ENCODE measurements around the gene LAIR2.
"Not testable (repeated sequence)": the region's sequence is repeated elsewhere in the genome, so short reads cannot be mapped to it uniquely, and the experiment has no call there.

Gene LAIR2

DNA sequence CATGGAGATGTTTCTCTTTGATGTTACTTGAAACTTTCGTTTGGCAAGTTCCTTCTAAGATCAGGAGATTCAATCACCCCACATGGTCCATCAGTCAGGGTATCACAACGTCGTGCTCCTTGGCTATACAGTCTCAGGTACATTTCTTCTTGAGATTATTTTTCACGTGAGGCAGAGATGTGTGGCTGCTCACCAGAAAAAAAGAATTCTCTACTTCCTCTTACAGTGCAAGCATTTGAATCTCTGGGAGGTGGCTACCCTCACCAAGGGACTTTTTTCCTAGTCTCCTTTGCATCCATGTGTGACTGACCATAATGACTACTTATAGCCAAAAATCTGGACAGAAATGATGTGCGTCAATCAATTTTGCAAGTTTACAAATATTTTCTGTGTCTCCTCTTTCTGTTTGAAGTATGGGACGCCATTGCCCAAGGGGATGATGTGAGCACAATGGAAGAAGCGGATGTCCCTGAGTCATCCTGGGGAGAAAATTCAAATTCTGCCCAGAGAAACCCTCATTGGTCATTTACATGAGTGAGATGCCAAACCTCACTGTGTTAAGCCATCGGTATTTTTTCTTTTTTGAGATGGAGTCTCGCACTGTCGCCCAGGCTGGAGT lies 8.6 kb upstream of the LAIR2 start:
- no peak for DNase-seq (ENCODE audit: low spot score)

DNA sequence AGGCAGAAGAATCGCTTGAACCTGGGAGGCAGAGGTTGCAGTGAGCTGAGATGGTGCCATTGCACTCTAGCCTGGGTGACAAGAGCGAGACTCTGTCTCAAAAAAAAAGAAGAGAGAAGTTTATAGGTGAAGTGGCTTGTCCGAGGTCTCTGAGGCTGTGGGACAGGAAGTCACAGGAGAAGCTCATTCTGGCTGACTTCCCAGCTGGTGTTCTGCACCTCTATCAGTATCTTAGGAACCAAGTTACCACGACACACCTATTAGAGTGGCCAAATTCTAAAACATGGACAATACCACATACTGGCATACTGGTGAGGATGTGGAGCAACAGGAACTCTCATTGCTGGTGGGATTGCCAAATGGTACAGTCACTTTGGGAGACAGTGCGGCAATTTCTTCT lies 7.3 kb upstream of the LAIR2 start:
- not testable (repeated sequence) for DNase-seq (ENCODE audit: low spot score)

DNA sequence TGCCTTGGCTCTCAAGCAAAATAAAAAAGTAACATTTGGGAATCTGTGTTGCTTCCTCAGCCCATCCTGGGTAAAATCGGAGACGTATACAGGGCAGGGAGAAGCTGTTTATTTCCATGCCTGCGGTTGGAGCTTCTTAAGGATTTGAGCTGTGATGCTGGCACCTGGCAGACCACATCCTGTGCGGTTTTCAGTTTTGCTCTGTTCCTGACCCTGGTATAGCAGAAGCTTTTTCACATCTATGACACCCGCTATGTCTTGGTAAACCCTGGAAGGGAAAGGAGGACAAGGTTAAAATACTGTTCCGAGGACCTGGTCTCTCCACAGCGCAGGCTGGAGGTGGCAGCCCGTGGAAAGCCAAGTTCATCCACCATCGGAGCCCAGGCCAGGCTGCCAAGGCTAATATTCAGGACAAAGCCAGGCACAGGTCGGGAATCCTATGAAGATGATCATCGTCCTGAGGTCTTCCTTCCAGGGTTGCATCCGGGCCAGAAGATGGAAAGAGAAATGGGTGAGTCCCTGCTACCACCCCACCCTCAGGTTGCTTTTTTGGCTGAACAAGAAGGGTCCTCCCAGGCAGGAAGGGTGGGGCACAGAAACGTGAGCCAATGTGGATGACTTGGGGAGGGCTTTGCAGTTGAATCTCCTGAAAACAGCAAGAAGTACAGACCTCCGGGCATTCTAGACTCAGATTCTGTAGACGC lies 4.7 kb upstream of the LAIR2 start:
- not testable (repeated sequence) for DNase-seq (ENCODE audit: low spot score)

DNA sequence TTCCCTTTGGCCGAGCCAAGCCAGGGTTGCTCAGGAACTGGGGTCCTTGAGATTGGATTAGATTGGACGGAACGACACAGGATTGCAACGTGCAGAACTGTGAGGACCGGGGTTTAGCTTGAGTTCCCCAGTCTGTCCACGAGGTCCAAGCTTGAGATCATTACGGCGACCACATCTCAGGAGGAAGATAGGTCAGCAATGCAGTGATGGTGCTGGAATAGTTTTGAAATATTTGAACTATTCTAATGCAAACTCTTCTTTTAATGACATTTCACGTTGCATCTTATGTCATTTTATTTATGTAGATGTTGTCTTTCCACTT lies 4.2 kb upstream of the LAIR2 start:
- not testable (repeated sequence) for DNase-seq (ENCODE audit: low spot score)

DNA sequence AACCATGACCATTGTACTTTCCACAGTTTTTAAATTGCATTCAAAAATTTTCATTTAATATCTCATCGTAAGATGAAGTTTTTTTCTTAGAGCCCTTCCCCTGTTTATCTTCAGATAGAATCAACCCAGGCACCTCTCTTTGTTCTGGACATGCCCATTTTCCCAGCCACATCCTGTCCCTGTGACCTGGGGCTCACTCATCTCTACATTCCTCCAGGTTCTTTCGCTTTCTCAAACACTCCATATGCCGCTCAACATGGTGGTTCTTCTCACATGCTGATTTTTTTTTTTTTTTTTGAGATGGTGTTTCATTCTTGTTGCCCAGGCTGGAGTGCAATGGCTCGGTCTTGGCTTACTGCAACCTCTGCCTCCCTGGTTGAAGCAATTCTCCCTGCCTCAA lies 2.9 kb downstream of the LAIR2 start:
- not testable (repeated sequence) for DNase-seq (ENCODE audit: low spot score)

DNA sequence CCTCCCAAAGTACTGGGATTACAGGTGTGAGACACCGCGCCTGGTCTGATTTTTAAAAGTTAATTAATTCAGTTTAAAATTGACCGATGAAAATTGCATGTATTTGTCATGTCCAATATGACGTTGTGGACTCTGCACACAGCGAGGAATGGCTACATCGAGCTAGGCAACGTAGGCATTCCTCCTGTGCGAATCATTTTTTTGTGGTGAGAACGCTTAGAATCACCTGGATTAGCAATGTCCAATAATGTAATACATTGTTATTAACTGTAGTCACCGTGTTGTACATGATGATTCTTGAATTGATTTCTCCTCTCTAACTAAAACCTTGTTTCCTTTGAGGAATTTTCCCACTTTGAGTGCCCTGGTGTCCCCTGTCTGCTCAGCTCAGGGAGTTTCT lies 3.4 kb downstream of the LAIR2 start:
- DNase-seq (ENCODE audit: low spot score), result no peak

DNA sequence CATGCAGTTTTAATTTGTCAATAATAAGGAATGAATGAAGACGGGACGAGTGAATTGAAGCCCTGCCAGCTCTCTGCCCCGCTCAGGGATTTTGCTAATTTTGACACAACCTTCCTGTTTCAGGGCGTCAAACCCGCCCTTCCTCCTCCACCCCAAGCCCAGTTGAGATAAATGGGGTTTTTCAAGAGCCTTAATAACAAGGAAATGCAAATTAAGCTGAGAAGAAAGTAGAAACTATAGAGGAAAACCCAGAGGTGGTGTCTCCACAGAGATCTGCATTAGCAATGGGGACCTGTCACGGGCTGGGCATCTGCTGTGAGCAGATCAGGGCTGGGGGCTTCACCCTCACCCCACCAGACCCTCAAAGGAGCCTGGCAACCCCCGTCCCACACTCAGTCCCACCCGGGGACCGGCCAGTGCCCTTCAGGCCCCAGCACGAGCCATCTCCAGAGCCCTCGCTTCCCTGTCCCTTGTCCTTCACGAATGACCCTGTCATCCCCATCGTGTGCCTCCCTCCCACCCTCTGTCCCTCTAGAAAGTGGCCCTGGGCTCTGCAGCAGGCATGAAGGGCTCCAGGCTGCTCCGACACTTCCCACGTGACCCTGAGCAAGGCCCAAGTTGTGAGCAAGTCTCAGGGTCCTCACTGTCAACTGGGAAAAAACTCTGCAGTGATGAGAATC lies 4.5 kb downstream of the LAIR2 start:
- not testable (repeated sequence) for DNase-seq (ENCODE audit: low spot score)

DNA sequence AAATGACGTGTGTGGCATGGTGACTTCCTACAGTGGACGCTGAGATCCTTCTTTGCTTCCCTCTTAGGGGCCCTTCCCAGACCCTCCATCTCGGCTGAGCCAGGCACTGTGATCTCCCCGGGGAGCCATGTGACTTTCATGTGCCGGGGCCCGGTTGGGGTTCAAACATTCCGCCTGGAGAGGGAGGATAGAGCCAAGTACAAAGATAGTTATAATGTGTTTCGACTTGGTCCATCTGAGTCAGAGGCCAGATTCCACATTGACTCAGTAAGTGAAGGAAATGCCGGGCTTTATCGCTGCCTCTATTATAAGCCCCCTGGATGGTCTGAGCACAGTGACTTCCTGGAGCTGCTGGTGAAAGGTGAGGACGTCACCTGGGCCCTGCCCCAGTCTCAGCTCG lies 5.2 kb downstream of the LAIR2 start:
- DNase-seq (ENCODE audit: low spot score), result no peak

DNA sequence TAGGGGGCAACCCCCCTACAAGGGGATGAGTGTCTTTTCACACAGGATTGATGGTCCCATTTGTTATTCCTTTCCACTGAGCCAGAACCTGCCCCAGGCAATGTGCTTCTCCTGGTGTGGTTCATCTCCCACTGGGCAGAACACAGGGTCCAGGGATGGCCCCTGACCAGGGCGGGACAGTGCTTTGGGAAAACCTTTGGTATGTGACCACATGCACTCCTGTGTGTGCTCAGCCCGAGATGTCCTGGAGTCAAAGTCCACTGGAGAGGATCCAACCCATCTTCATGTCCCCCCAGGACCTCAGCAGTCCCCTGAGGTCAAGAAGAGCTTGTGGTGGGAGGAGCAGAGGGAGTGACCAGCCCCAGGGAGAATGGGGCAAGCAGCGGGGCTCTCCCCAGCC lies 5.9 kb downstream of the LAIR2 start:
- DNase-seq (ENCODE audit: low spot score), result not testable (repeated sequence)

DNA sequence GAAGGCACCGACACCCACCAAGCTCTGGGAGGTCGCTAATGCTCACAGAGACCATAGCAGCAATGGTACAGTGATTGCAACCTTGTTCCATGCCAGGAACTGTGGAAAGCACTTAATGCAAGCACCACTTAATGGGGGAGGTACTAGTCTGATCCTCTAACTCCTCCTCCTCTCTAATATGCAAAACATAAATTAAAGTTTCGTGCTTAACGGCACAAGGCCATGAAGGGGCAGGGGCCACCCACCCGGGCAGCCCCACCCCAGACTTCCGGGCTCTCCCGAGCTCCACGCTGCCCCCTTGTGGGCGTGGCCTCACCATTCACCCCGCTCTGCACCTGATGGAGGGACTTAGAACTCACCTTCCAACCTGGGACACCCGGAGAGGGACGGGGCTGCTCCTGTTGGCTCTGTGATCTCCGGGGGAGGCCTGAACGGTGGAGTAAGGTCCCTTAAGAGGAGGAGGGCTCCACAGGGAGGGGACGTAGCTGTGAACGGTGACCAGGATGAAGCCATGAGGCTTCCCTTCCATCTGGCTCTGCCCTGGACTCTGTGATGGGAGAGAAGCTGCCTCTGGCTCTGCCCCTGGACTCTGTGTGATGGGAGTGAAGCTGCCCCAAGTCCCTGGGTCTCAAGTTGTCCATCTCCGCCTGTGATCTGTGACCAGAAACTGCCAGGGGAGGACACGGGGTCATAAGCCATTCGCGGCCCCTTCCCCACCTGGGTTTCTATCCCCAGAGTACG lies 6.7 kb downstream of the LAIR2 start:
- DNase-seq (ENCODE audit: low spot score), result not testable (repeated sequence)

DNA sequence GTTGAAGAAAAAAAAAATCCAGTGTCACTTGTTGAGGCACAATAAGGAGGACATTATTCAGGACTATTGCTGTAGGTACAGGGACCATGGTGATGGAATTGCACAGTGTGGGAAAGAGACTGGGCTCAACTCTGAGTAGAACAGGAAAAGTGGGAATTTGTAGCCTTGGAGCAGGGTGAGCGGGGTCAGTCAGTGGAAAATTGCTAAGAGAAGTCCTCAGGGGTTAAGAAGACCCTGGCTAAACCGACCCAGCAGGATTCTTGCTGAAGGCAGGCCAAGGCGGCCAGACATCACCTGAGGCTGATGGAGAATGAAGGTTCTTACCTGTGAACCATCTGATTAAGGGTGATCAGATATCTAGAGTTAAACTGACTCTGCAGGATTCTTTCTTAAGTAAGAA lies 12.5 kb downstream of the LAIR2 start:
- no peak for DNase-seq (ENCODE audit: low spot score)

DNA sequence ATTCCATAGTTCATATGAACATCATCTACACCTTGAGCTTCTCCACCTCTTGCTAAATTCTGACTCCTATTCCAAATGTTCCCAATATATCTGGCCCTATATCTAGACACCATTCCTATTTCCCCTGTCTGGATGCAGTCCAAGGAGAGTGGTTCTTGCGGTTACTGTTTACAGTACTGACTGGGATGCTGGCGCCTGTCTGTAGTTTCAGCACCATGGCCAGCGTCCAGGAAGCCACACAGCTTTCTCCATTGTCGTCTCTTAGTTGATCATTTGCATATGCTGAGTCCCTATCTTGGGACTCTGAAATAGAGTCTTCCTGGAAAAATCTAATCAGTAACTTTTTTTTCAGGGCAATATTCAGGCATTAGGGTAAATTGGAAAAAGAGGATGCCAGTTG lies 14.9 kb downstream of the LAIR2 start:
- DNase-seq (ENCODE audit: low spot score), result no peak

DNA sequence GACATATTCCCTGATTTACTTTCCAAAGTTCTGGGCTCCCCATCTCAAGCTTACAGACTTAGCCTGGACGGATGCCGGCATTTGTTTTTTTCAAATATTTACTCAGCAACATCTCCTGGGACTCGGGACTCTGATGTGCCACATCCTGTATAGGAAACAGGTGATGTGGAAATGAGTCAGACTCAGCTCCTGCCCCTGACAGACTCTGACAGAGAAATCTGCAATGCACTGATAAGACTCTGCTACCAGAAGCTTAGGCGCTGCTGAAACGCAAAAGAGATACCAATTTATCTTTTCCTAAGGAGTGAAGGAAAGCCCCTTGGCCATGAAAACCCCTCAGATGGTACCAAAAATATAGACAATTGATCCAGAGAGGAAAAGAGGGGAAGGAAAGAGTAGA lies 16.2 kb downstream of the LAIR2 start:
- DNase-seq (ENCODE audit: low spot score), result no peak

DNA sequence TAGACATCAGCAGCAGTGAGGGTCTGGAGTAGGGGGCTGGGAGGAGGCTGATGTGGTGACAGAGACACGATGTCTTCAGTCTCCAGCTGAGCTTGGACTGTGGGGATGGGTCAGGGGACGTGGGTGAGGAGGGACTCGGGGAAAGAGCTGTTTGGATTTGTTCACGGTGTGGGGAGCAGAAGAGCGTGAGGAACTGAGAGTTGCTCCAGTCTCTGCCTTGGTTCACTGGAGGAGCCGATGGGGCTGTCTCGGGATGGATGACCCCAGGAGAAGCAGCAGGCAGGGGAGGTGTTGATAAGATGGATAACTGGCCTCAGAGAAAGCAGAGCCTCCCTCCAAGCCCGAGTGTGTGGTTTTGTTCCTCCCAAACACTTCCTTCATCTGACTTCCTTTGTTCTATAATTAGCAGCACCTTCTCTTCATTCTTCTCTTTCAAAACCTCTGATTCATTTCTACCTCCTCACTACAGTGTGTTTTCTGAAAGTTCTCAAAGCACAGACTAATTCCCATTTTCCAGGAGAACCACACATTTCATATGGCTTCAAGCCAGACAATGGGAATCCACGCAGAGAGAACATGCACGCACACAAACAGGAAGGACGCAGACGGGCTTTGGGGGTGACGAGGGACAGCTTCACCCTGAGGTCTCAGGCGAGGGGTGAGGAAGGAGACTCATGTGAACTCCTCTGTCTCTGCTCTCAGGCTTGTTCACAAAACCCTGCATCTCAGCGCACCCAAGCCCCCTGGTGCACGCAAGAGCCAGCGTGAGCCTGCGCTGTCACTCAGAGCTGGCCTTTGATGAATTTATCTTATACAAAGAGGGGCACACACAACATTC lies 18.6 kb downstream of the LAIR2 start:
- DNase-seq (ENCODE audit: low spot score), result no peak

DNA sequence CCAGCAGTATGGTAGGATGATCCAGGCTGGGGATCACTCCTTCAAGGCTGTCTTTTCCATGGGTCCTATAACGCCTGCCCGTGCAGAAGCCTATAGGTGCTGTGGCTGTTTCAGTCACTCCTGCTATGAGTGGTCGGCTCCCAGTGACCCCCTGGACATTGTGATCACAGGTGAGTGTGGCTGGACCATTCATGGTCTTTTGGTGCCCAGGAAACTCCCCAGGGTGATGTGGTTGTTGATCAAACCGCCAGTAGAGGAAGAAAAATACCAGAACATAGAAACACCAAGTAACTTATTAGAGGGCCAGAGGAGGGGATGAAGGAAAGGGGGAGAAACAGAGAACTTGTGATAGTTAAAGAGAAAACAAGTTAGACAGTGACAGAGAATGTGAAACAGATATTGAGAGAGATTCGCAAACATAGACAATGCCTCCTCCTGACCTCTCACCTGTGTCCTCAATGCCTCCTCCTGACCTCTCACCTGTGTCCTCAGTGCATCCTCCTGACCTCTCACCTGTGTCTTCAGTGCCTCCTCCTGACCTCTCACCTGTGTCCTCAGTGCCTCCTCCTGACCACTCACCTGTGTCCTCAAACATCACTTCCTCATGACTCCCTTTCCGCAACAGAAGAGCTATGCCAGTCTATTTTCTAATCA lies 19.4 kb downstream of the LAIR2 start:
- no peak for DNase-seq (ENCODE audit: low spot score)

DNA sequence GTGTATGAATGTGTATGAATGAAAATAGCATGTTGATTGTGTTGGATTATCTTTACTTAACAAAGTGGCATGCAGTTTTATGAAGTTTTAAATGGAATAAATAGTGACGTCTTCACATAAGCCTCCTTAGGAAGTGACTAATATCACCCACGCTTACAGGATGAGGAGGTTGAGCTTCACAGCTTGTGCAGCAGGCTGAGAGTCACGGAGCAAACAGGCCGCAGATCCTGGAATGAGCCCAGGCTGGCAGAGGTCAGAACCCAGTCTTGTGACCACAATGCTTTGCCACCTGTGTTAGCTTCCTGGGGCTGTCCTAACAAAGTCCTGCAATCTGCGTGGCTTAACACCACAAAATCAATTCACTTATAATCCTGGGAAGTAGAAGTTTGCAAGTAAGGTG lies 20.8 kb downstream of the LAIR2 start:
- DNase-seq (ENCODE audit: low spot score), result no peak

DNA sequence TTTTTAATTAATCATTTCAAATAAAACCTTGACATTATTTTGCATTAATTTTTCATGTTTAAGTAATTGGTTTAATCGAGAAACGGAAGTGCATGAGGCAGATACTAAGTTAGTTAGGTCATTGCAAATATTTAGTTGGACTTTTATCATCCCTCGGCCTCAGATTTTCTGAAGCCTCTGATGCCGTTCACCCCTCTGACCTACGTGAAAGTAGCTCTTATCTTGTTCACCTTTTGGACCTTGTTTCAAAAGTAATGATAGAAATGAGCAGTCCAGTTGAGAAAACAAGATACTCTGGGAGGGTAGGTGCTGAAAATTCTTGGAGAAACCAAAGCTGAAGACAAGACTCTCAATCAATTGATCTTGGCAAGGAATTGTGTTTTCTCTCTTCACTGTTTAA lies 23.0 kb downstream of the LAIR2 start:
- DNase-seq (ENCODE audit: low spot score), result no peak

DNA sequence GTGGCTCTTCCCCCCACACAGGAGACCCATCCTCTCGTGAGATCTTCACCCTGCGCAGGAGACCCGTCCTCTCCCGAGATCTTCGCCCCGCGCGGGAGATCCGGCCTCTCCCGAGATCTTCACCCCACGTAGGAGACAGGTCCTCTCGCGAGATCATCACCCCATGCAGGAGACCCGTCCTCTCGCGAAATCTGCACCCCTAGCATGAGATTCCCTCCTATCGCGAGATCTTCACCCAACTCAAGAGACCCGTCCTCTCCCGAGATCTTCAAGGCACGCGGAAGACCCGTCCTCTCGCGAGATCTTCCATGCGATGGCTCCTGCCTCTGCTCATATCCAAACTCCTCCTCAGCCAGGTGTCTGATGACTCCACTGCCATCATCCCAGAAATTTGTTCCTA lies 24.3 kb downstream of the LAIR2 start:
- DNase-seq (ENCODE audit: low spot score), result no peak

DNA sequence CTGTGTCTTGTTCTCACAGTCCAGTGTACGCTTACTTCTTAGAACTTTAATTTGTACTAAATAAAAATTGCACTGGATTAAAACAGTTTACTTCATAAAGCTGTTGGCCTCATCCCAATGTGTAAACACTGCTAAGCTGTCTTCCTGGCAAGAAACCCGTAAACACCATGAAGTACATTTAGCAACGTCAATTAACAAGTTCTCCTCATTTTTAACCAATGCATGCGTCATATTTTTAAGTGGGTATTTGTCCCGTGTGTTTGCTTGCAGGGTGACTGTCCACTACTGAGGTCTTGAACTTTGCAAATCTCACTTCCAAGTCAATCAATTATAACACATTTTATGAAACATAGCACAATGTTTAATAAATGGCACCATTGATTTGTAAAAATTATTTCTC lies 28.2 kb downstream of the LAIR2 start:
- DNase-seq (ENCODE audit: low spot score), result no peak

DNA sequence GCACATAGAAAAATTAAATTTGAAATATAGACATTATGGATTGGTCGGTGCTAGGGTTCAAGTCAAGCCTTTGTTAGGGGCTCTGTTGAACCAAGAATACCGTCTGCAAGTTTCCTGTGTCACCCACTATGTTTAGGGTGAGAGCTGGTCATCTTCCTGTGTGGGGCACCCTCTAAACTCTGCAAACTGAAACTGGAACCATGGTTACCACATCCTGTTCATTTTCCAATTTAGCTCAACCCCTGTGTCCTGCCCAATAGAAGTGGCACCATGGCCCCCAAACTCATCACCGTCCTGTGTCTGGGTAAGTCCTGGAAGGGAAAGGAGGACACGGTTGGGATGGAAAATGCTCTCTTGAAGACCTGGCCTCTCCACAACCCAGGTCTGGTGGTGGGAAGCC lies 29.9 kb downstream of the LAIR2 start:
- DNase-seq (ENCODE audit: low spot score), result no peak

DNA sequence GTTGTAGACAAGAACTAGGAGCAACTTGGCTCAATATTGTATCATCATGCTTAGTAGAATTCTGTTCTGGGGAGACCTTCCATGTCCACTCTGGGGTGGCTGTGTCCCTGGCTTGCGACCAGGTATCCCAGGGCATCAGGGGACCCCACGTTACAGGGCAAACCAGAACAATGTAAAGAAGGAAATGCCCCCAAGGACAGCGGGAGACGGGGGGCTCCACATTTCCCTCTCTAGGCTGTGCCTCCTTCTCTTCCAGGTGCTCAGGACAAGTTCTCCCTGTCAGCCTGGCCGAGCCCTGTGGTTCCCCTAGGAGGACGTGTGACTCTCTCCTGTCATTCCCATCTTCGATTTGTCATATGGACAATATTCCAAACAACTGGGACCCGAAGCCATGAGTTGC lies 30.8 kb downstream of the LAIR2 start:
- no peak for DNase-seq (ENCODE audit: low spot score)

DNA sequence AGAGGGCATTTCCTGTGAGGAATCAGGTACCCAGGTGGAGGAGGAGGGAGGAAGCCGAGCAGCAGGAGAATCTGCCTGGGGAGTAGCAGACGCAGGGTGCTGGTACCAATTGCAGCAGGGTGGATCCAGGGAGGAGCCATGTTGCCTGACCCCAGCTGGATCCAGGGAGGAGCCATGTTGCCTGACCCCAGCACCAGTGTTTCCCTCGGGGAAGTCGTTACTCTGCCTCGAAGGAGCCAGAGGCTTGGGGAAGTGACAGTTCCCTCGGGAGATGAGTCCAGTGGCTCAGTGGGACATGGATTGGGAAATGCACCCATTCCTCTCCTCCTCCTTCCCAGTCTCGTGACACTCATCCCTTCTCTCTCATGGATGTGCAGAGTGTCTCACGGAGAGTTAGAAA lies 31.5 kb downstream of the LAIR2 start:
- no peak for DNase-seq (ENCODE audit: low spot score)
